Astrocyte (in vitro differentiated cells and primary cell): ENCODE results near the gene DHRS4. TPM values are rescaled to one million over a fixed set of nuclear protein-coding genes. Genes with fewer than 3 reads are reported as not detected.
A peak's percentile ranks its signal among the peaks of the same experiment; 100 is the strongest.
"Not testable (repeated sequence)": the region's sequence is repeated elsewhere in the genome, so short reads cannot be mapped to it uniquely, and the experiment has no call there.

Source experiments
- DNase-seq: peaks from one replicate; pipeline ENCODE4 v3.0.0-alpha.2; 2010; ENCODE audit warnings: low read depth
- FAIRE-seq: peaks from 2 replicates; lab custom pipeline; 2011; peaks lifted over from hg19 to GRCh38; lab: Jason Lieb, UNC
- H2AFZ ChIP-seq: 2 replicates; pipeline ENCODE4 v1.6.0; 2012; ENCODE audit warnings: low read depth, low read length, inconsistent platforms
- H3K27ac ChIP-seq: 2 replicates; pipeline ENCODE4 v1.5.1; 2011; ENCODE audit warnings: low read depth, low read length, inconsistent platforms
- H3K27me3 ChIP-seq: 2 replicates; pipeline ENCODE4 v1.6.0; 2011; ENCODE audit warnings: low read length, inconsistent platforms; ENCODE audit not compliant: insufficient read depth
- H3K36me3 ChIP-seq: 2 replicates; pipeline ENCODE4 v1.5.1; 2011; ENCODE audit warnings: low read length, inconsistent platforms; ENCODE audit not compliant: insufficient read depth
- H3K4me1 ChIP-seq: 2 replicates; pipeline ENCODE4 v1.5.1; 2011; ENCODE audit warnings: low read length, inconsistent platforms; ENCODE audit not compliant: insufficient read depth
- H3K4me2 ChIP-seq: 2 replicates; pipeline ENCODE4 v1.6.0; 2012; ENCODE audit warnings: low read length, inconsistent platforms
- H3K4me3 ChIP-seq: 2 replicates; pipeline ENCODE4 v1.5.1; 2011; ENCODE audit warnings: low read depth, mild to moderate bottlenecking, low read length, inconsistent platforms; ENCODE audit not compliant: insufficient read depth
- H3K79me2 ChIP-seq: 2 replicates; pipeline ENCODE4 v1.6.0; 2012; ENCODE audit warnings: mild to moderate bottlenecking, low read length, inconsistent platforms; ENCODE audit not compliant: insufficient read depth
- H3K9ac ChIP-seq: 2 replicates; pipeline ENCODE4 v1.6.0; 2012; ENCODE audit warnings: mild to moderate bottlenecking, low read length, inconsistent platforms
- H3K9me3 ChIP-seq: 2 replicates; pipeline ENCODE4 v1.5.1; 2012; ENCODE audit warnings: low read depth, mild to moderate bottlenecking, low read length, inconsistent platforms; ENCODE audit not compliant: insufficient read depth
- H4K20me1 ChIP-seq: 2 replicates; pipeline ENCODE4 v1.6.0; 2012; ENCODE audit warnings: low read length, inconsistent platforms; ENCODE audit not compliant: insufficient read depth
- H3K27ac Mint-ChIP-seq: one replicate; pipeline ENCODE4 v1.8.0; 2021; ENCODE audit warnings: mild to moderate bottlenecking, mixed read lengths; ENCODE audit not compliant: unreplicated experiment
- H3K27me3 Mint-ChIP-seq: one replicate; pipeline ENCODE4 v1.8.0; 2021; ENCODE audit warnings: low read depth, mixed read lengths; ENCODE audit not compliant: unreplicated experiment
- H3K36me3 Mint-ChIP-seq: one replicate; pipeline ENCODE4 v1.8.0; 2021; ENCODE audit warnings: low read depth, mixed read lengths; ENCODE audit not compliant: unreplicated experiment
- H3K4me1 Mint-ChIP-seq: one replicate; pipeline ENCODE4 v1.8.0; 2021; ENCODE audit warnings: low read depth, mixed read lengths; ENCODE audit not compliant: unreplicated experiment
- H3K4me3 Mint-ChIP-seq: one replicate; pipeline ENCODE4 v1.8.0; 2021; ENCODE audit warnings: mild to moderate bottlenecking, moderate library complexity, mixed read lengths; ENCODE audit not compliant: unreplicated experiment
- H3K9me3 Mint-ChIP-seq: one replicate; pipeline ENCODE4 v1.8.0; 2021; ENCODE audit warnings: mild to moderate bottlenecking, mixed read lengths; ENCODE audit not compliant: unreplicated experiment
- CTCF ChIP-seq: IDR thresholded peaks from 2 replicates; pipeline ENCODE4 v1.5.1; 2011; ENCODE audit warnings: low read depth, mild to moderate bottlenecking, inconsistent platforms, low read length, moderate library complexity; ENCODE audit not compliant: insufficient read depth
- EZH2 ChIP-seq: IDR thresholded peaks from 2 replicates; pipeline ENCODE4 v1.6.1; 2012; ENCODE audit warnings: mild to moderate bottlenecking, low read length, inconsistent platforms; ENCODE audit not compliant: insufficient read depth
- total RNA-seq: library from RNA; stranded (reverse); gene quantifications from 2 replicates; pipeline ENCODE4 v1.2.1, GENCODE V29; 2021

DHRS4 gene
- total RNA-seq, 1 donor from 2014 or later: 18.4 TPM

GRCh38 chr14:23950411-23951135 lies 3.0 kb upstream of the DHRS4 start:
- FAIRE-seq (no peak), DNase-seq (no peak)
- peaks cover 3% of the 10 kb centered on the region for H4K20me1 ChIP-seq
- H3K27me3 ChIP-seq: no peaks in the 10 kb centered on the region
- H3K27ac ChIP-seq: no peak overlapping the region
- H2AFZ ChIP-seq: no peak overlapping the region
- no peak overlapping the region for H3K27ac Mint-ChIP-seq
- H3K36me3 ChIP-seq: no peaks in the 10 kb centered on the region
- no peaks in the 10 kb centered on the region for H3K27me3 Mint-ChIP-seq
- TF ChIP-seq CTCF (no peak), EZH2 (no peak)
- peaks cover 3% of the 10 kb centered on the region for H3K4me1 ChIP-seq
- H3K9ac ChIP-seq: no peak overlapping the region
- H3K4me3 ChIP-seq: no peak overlapping the region
- H3K79me2 ChIP-seq: peaks cover 6% of the 10 kb centered on the region
- no peak overlapping the region for H3K4me3 Mint-ChIP-seq
- peaks cover 9% of the 10 kb centered on the region for H3K9me3 Mint-ChIP-seq
- peaks cover 3% of the 10 kb centered on the region for H3K36me3 Mint-ChIP-seq
- peaks cover 2% of the 10 kb centered on the region for H3K4me1 Mint-ChIP-seq
- no peaks in the 10 kb centered on the region for H3K9me3 ChIP-seq
- no peak overlapping the region for H3K4me2 ChIP-seq

GRCh38 chr14:23951136-23951466 lies 2.5 kb upstream of the DHRS4 start:
- H3K4me3 Mint-ChIP-seq: not testable (repeated sequence)

GRCh38 chr14:23951590-23952201 lies 1.9 kb upstream of the DHRS4 start:
- peaks cover 7% of the 10 kb centered on the region for H3K9me3 Mint-ChIP-seq
- H3K27ac ChIP-seq: no peak overlapping the region
- H3K9me3 ChIP-seq: no peaks in the 10 kb centered on the region
- no peak for TF ChIP-seq EZH2
- no peak for TF ChIP-seq CTCF
- no peak overlapping the region for H3K4me2 ChIP-seq
- no peak for FAIRE-seq
- H3K4me1 ChIP-seq: peaks cover 3% of the 10 kb centered on the region
- H3K27ac Mint-ChIP-seq: peak overlapping the region; percentile 47
- no peaks in the 10 kb centered on the region for H3K36me3 ChIP-seq
- no peak overlapping the region for H3K9ac ChIP-seq
- H3K4me1 Mint-ChIP-seq: peaks cover 2% of the 10 kb centered on the region
- H3K36me3 Mint-ChIP-seq: peaks cover 8% of the 10 kb centered on the region
- no peaks in the 10 kb centered on the region for H3K27me3 Mint-ChIP-seq
- peaks cover 6% of the 10 kb centered on the region for H3K79me2 ChIP-seq
- DNase-seq: no peak
- no peaks in the 10 kb centered on the region for H4K20me1 ChIP-seq
- H3K27me3 ChIP-seq: no peaks in the 10 kb centered on the region
- H3K4me3 Mint-ChIP-seq: no peak overlapping the region
- no peak overlapping the region for H3K4me3 ChIP-seq
- H2AFZ ChIP-seq: no peak overlapping the region

More at GRCh38 chr14:23951136-23951466, 2.5 kb upstream of the DHRS4 start:
- H3K36me3 Mint-ChIP-seq, H3K4me1 Mint-ChIP-seq, H3K27me3 Mint-ChIP-seq, H3K4me3 ChIP-seq, H3K4me1 ChIP-seq, H4K20me1 ChIP-seq, H3K9me3 Mint-ChIP-seq, H2AFZ ChIP-seq, H3K27ac Mint-ChIP-seq, DNase-seq, H3K9ac ChIP-seq, H3K9me3 ChIP-seq, H3K27me3 ChIP-seq, FAIRE-seq, H3K79me2 ChIP-seq, H3K27ac ChIP-seq, H3K4me2 ChIP-seq, H3K36me3 ChIP-seq: not testable (repeated sequence)

GRCh38 chr14:23953116-23953463 lies 480 bp upstream of the DHRS4 start:
- not testable (repeated sequence) for H3K9me3 ChIP-seq, H3K4me1 Mint-ChIP-seq, H4K20me1 ChIP-seq, H3K27me3 ChIP-seq, H3K79me2 ChIP-seq, H3K36me3 Mint-ChIP-seq, H3K9me3 Mint-ChIP-seq, DNase-seq, H3K4me1 ChIP-seq, H3K36me3 ChIP-seq, H3K27ac Mint-ChIP-seq, H3K27ac ChIP-seq, H3K27me3 Mint-ChIP-seq, FAIRE-seq
- H3K9ac ChIP-seq: peak overlapping the region; percentile 97
- H2AFZ ChIP-seq: peak overlapping the region; percentile 93
- H3K4me2 ChIP-seq: peak overlapping the region; percentile 86
- H3K4me3 ChIP-seq: peak overlapping the region; percentile 82
- peak overlapping the region; percentile 98 for H3K4me3 Mint-ChIP-seq

GRCh38 chr14:23954279-23954614 lies 677 bp downstream of the DHRS4 start:
- not testable (repeated sequence) for H3K27me3 Mint-ChIP-seq, H3K36me3 Mint-ChIP-seq, H3K4me1 Mint-ChIP-seq, H3K9me3 ChIP-seq, H3K27me3 ChIP-seq, H3K9me3 Mint-ChIP-seq, FAIRE-seq, H3K36me3 ChIP-seq, DNase-seq, H3K79me2 ChIP-seq, H3K4me1 ChIP-seq, H4K20me1 ChIP-seq
- Histone ChIP-seq H3K27ac (peak overlapping the region; percentile 80), H2AFZ (peak overlapping the region; percentile 93), H3K4me3 (peak overlapping the region; percentile 82), H3K4me2 (peak overlapping the region; percentile 86), H3K9ac (peak overlapping the region; percentile 97)
- peak overlapping the region; percentile 95 for H3K27ac Mint-ChIP-seq
- H3K4me3 Mint-ChIP-seq: peak overlapping the region; percentile 98
